GM12878 (cell line): ENCODE measurements around the gene NRBF2. TPM values are rescaled to one million over a fixed set of nuclear protein-coding genes. Genes with fewer than 3 reads are reported as not detected.

Experiments
- ATAC-seq: fragments of 200-7000 bp; cut with Tn5 transposase; 3 replicates; pipeline ENCODE4 v1.9.1; 2020; ENCODE audit warnings: mild to moderate bottlenecking, moderate library complexity
- BruUV-seq: library from RNA; stranded (reverse); fragments of 400-500 nt; replicated peaks from 2 replicates; lab custom pipeline; 2021; lab: Mats Ljungman, UMichigan
- CTCF ChIA-PET: fragments of 300-600 bp; sonication (Branson Sonifier 250); formaldehyde crosslinking; extraction: SDS; loops from one replicate; lab custom pipeline; 2021; ENCODE audit warnings: inconsistent platforms; lab: Yijun Ruan, JAX
- POLR2A ChIA-PET: fragments of 350-600 bp; formaldehyde crosslinking; extraction: SDS; loops from one replicate; lab custom pipeline; 2021; ENCODE audit warnings: inconsistent platforms; lab: Charles Lee
- RAD21 ChIA-PET: fragments of 300-600 bp; sonication (Branson Sonifier 250); formaldehyde crosslinking; loops from one replicate; lab custom pipeline; 2023; ENCODE audit warnings: antibody characterized with exemption; ENCODE audit not compliant: unreplicated experiment; lab: Charles Lee
- SMC1A ChIA-PET: fragments of 300-600 bp; sonication (Branson Sonifier 250); formaldehyde crosslinking; loops from one replicate; lab custom pipeline; 2023; ENCODE audit not compliant: unreplicated experiment, uncharacterized antibody; lab: Charles Lee
- DNase-seq: peaks from one replicate; pipeline ENCODE4 v3.0.0-alpha.2; 2011; ENCODE audit warnings: low read depth, low spot score
- FAIRE-seq: peaks from 3 replicates; lab custom pipeline; 2011; peaks lifted over from hg19 to GRCh38; lab: Jason Lieb, UNC
- H2AFZ ChIP-seq: 2 replicates; pipeline ENCODE4 v1.6.0; 2011; ENCODE audit warnings: low read depth, low read length, control low read depth; ENCODE audit not compliant: control insufficient read depth
- H3K27ac ChIP-seq: 2 replicates; pipeline ENCODE4 v1.5.1; 2011; ENCODE audit warnings: control low read depth; ENCODE audit not compliant: control insufficient read depth, insufficient read depth
- H3K27me3 ChIP-seq, 2 experiments: replicated peaks in 1 of 2; 2 replicates each; pipeline versions ENCODE4 v1.6.0 to v1.6.1; 2011; ENCODE audit warnings: low read length in 1 of 2; ENCODE audit not compliant: control insufficient read depth in 2 of 2, insufficient read depth in 2 of 2
- H3K36me3 ChIP-seq, 2 experiments: 2 replicates each; pipeline ENCODE4 v1.5.1; 2011; ENCODE audit warnings: low read length in 1 of 2; ENCODE audit not compliant: control insufficient read depth in 2 of 2, insufficient read depth in 2 of 2
- H3K4me1 ChIP-seq: 2 replicates; pipeline ENCODE4 v1.6.1; 2011; ENCODE audit warnings: mild to moderate bottlenecking, low read length, moderate library complexity, mixed read lengths; ENCODE audit not compliant: control insufficient read depth, insufficient read depth
- H3K4me2 ChIP-seq: 2 replicates; pipeline ENCODE4 v1.6.0; 2011; ENCODE audit warnings: control low read depth; ENCODE audit not compliant: control insufficient read depth, insufficient read depth
- H3K4me3 ChIP-seq: fragments of 200-600 bp; sonication (generic); 2 replicates; pipeline ENCODE4 v1.5.1; 2016
- H3K79me2 ChIP-seq: 2 replicates; pipeline ENCODE4 v1.6.0; 2011; ENCODE audit warnings: low read length; ENCODE audit not compliant: control insufficient read depth, insufficient read depth
- H3K9ac ChIP-seq: 2 replicates; pipeline ENCODE4 v1.8.0; 2011; ENCODE audit warnings: low read length, control low read depth, mixed read lengths; ENCODE audit not compliant: control insufficient read depth, insufficient read depth
- H3K9me3 ChIP-seq: replicated peaks from 3 replicates; pipeline ENCODE4 v1.5.1; 2011; ENCODE audit warnings: mild to moderate bottlenecking, low read length; ENCODE audit not compliant: control insufficient read depth, insufficient read depth
- H4K20me1 ChIP-seq: 2 replicates; pipeline ENCODE4 v1.6.0; 2011; ENCODE audit not compliant: control insufficient read depth, insufficient read depth
- CREB1 ChIP-seq: IDR thresholded peaks from 2 replicates; pipeline ENCODE4 v1.6.1; 2012; ENCODE audit warnings: low read depth, mild to moderate bottlenecking, inconsistent platforms
- IKZF1 ChIP-seq: fragments of 450-650 bp; conservative IDR thresholded peaks from 2 replicates; pipeline ENCODE4 v1.6.1; 2017; ENCODE audit warnings: antibody characterized with exemption, mild to moderate bottlenecking
- KAT2A ChIP-seq: conservative IDR thresholded peaks from 2 replicates; pipeline ENCODE4 v1.6.1; 2011; ENCODE audit warnings: low read depth, low read length; ENCODE audit not compliant: control insufficient read depth
- NR2C2 ChIP-seq: IDR thresholded peaks from 2 replicates; pipeline ENCODE4 v1.6.1; 2011; ENCODE audit warnings: borderline replicate concordance, low read depth; ENCODE audit not compliant: control insufficient read depth, insufficient read length
- SRF ChIP-seq, 2 experiments: IDR thresholded peaks; 2 replicates each; pipeline ENCODE4 v1.6.1; 2011; ENCODE audit warnings: low read depth in 2 of 2, low read length in 2 of 2, mild to moderate bottlenecking in 1 of 2, moderate library complexity in 1 of 2
- YBX1 ChIP-seq: fragments of 450-650 bp; IDR thresholded peaks from 2 replicates; pipeline ENCODE4 v1.6.1; 2016; ENCODE audit warnings: antibody characterized with exemption
- WGBS: methylation state at CpG from one replicate; pipeline ENCODE4 v1.1.6; 2016; ENCODE audit warnings: low lambda C conversion rate; ENCODE audit not compliant: insufficient replicate concordance, insufficient coverage; ENCODE audit errors: missing lambda C conversion rate; 5-methylcytosine and 5-hydroxymethylcytosine counted together
- in situ Hi-C: fragments of 300-500 bp; cut with MboI; formaldehyde crosslinking; loops from 9 replicates; pipeline ENCODE4 v1.14.3; 2018; ENCODE audit warnings: mixed read lengths
- intact Hi-C: fragments of 100-400 bp; cut with micrococcal nuclease; formaldehyde crosslinking; loops from one replicate; pipeline ENCODE4 v1.14.2; 2022; ENCODE audit not compliant: unreplicated experiment
- polyA plus RNA-seq, 11 experiments: library from polyadenylated mRNA; depleted of rRNA in 4 of 11; unstranded in 6 of 11; stranded (reverse) in 5 of 11; fragments of >200 nt; fragmentation: Nextera tagmentation in 4 of 11; fragmentation: Illumina TruSeq in 1 of 11; extraction: Ambion mirVana in 4 of 11; extraction: Trizol in 1 of 11; gene quantifications; 1 replicate in 1 of 11; 2 replicates in 10 of 11; pipeline versions ENCODE4 v1.2.1 to v1.2.3, GENCODE V29; 2011 to 2016; ENCODE audit warnings: inconsistent platforms in 2 of 11, missing spikeins in 2 of 11, low read depth in 1 of 11
- total RNA-seq, 4 experiments: library from RNA; depleted of rRNA in 3 of 4; stranded (reverse); fragments of >200 nt in 3 of 4; fragmentation: Illumina TruSeq in 1 of 4; extraction: Trizol in 1 of 4; gene quantifications; 2 replicates each; pipeline versions ENCODE4 v1.2.1 to v1.2.3, GENCODE V29; 2013 to 2021

Gene NRBF2
- total and polyA plus RNA-seq, 10 of the 15 experiments (the other 5 are each of a cell fraction or from before 2014, with no cell fraction given), result 17.8 to 39.8 (median 27.7) TPM

- no peak for TF ChIP-seq NR2C2
Measured at GRCh38 chr10:63175534-63175933, 42.4 kb downstream of the NRBF2 start (continued).

GRCh38 chr10:63192826-63193225 lies 59.7 kb downstream of the NRBF2 start:
- Histone ChIP-seq H3K4me3 (no peak overlapping the region), H3K9ac (no peak overlapping the region), H2AFZ (no peak overlapping the region), H3K4me1 (no peaks in the 10 kb centered on the region), H3K9me3 (no peaks in the 10 kb centered on the region), H3K27me3 (no peaks in the 10 kb centered on the region), H3K36me3 (peaks cover 4 to 45% of the 10 kb centered on the region in 2 experiments), H3K27ac (no peak overlapping the region), H3K79me2 (no peaks in the 10 kb centered on the region), H4K20me1 (no peaks in the 10 kb centered on the region), H3K4me2 (no peak overlapping the region)
- BruUV-seq, result no TSS peak
- TF ChIP-seq SRF (IDR thresholded peaks at IDR 0.05; ENCODE audit: low read depth in 2 of 2, low read length in 2 of 2), result no peak
- no peak for TF ChIP-seq KAT2A
- TF ChIP-seq CREB1, result no peak
- TF ChIP-seq YBX1, result no peak
- no peak for TF ChIP-seq IKZF1
- ChIA-PET POLR2A (no interaction called here), RAD21 (no interaction called here), SMC1A (no interaction called here), CTCF (no interaction called here)
- intact Hi-C loops, result no loop called here
- DNase-seq, result no peak
- in situ Hi-C loops, result no loop called here
- no peak for ATAC-seq
- FAIRE-seq, result no peak
- 100% methylated on average over 1 of the region's 1 CpG for WGBS
